ENCODE data around the gene PRR13.
A peak's percentile ranks its signal among the peaks of the same experiment; 100 is the strongest.

Gene PRR13

GRCh38 chr12:53451661-53452158 lies 10.2 kb downstream of the PRR13 start, which contains the start of gene PCBP2:
TSS of gene PCBP2 (plus strand) at chr12:53452102. CDS start at chr12:53454801, 2,699 bp downstream.
- DNase-seq (ENCODE audit: low read depth in 1 of 2, low spot score in 1 of 2), result peak; percentile 93 to 100
- no peak for TF ChIP-seq JUND (IDR thresholded peaks at IDR 0.05; ENCODE audit: low read depth)
- in situ Hi-C loops (cut with HindIII; ENCODE audit: low pct_unique_long_range_greater_than_20kb, low sequenced_read_pairs), result no loop called here

DNA sequence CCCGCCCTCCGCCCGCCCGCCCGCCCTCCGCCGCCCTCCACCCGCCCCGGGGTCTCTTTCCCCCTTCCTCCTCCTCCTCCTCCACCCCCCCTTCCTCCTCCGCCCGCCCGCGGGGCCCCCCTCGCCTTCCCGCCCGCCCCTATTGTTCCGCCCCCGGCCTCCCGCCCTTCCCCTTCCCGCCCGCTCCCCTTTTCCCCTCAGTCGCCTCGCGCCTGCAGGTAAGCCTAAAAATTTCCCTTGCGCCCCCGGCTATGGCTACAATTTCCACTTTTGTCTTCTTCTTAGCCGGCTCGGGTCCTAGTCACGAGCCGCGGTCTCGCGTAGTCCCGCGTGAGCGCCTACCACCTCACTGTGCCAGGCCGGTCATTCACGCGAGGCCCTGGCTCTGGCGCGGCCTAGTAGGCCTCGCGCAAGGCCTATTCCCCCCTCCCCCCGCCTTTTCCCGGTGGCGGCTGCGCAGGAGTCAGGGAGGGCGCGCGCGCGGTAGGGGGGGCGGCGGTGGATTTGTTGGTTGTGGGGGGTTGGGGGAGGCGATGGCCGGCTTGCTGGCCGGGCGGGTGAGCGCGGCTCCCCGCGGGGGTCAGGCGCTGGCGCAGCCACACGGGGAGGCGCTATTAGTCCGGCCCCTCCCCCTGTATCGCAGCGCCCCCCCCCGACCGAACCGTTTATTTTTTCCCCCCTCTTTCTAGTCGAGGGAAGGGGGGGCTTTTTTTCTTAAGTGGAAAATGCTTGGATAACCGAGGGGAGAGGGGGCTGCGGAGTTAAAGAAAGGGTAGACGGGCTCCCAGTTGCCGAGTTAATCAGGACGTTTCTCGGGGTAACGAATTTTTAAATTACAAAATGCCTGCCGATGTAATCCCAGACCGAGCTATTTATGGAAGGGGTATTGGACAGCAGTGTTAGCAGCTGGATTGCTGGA lies 10.9 kb downstream of the PRR13 start:
- no peak; the same call in 1 of the 2 replicates for TF ChIP-seq JUND (IDR thresholded peaks at IDR 0.05; ENCODE audit: low read depth)
- DNase-seq (ENCODE audit: low read depth in 1 of 2, low spot score in 1 of 2), result peak; percentile 71 to 95
- in situ Hi-C loops (cut with HindIII; ENCODE audit: low pct_unique_long_range_greater_than_20kb, low sequenced_read_pairs), result no loop called here

GRCh38 chr12:53453953-53454640 lies 12.6 kb downstream of the PRR13 start:
- DNase-seq (ENCODE audit: low read depth in 1 of 2, low spot score in 1 of 2), result no peak
- in situ Hi-C loops (cut with HindIII; ENCODE audit: low pct_unique_long_range_greater_than_20kb, low sequenced_read_pairs), result no loop called here
- TF ChIP-seq JUND (IDR thresholded peaks at IDR 0.05; ENCODE audit: low read depth), result no peak

- no peak for DNase-seq (ENCODE audit: low read depth in 1 of 2, low spot score in 1 of 2)
- in situ Hi-C loops (cut with HindIII; ENCODE audit: low pct_unique_long_range_greater_than_20kb, low sequenced_read_pairs), result no loop called here
Measured at GRCh38 chr12:53454707-53455106, 13.2 kb downstream of the PRR13 start.

GRCh38 chr12:53456654-53457366 lies 15.3 kb downstream of the PRR13 start:
- no peak for DNase-seq (ENCODE audit: low read depth in 1 of 2, low spot score in 1 of 2)

More at GRCh38 chr12:53454707-53455106, 13.2 kb downstream of the PRR13 start:
- TF ChIP-seq JUND (IDR thresholded peaks at IDR 0.05; ENCODE audit: low read depth), result no peak

GRCh38 chr12:53459097-53459496 lies 17.6 kb downstream of the PRR13 start:
- TF ChIP-seq JUND (IDR thresholded peaks at IDR 0.05; ENCODE audit: low read depth), result no peak
- DNase-seq (ENCODE audit: low read depth in 1 of 2, low spot score in 1 of 2), result no peak
- in situ Hi-C loops (cut with HindIII; ENCODE audit: low pct_unique_long_range_greater_than_20kb, low sequenced_read_pairs), result no loop called here

More at GRCh38 chr12:53456654-53457366, 15.3 kb downstream of the PRR13 start:
- in situ Hi-C loops (cut with HindIII; ENCODE audit: low pct_unique_long_range_greater_than_20kb, low sequenced_read_pairs), result no loop called here
- no peak for TF ChIP-seq JUND (IDR thresholded peaks at IDR 0.05; ENCODE audit: low read depth)

DNA sequence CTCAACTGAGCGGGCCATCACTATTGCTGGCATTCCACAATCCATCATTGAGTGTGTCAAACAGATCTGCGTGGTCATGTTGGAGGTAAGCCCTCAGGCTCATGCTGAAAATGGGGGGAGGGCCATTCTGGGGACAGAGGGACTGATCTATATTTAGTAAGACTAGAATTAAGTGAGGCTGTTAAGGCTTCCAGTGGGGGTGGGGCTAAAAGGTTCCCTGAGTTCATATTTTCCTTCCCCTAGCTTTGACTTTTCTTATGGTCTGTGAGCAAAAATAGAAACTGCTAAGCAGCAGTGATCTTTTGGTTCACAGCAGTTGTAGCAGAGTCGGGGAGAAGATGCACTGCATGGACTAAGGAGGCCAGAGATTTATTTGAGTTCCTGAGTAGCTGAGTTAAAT lies 19.5 kb downstream of the PRR13 start:
- TF ChIP-seq JUND (IDR thresholded peaks at IDR 0.05; ENCODE audit: low read depth), result no peak
- no peak for DNase-seq (ENCODE audit: low read depth in 1 of 2, low spot score in 1 of 2)
- in situ Hi-C loops (cut with HindIII; ENCODE audit: low pct_unique_long_range_greater_than_20kb, low sequenced_read_pairs), result no loop called here

GRCh38 chr12:53461591-53461990 lies 20.1 kb downstream of the PRR13 start:
- in situ Hi-C loops (cut with HindIII; ENCODE audit: low pct_unique_long_range_greater_than_20kb, low sequenced_read_pairs), result no loop called here
- no peak for TF ChIP-seq JUND (IDR thresholded peaks at IDR 0.05; ENCODE audit: low read depth)
- no peak for DNase-seq (ENCODE audit: low read depth in 1 of 2, low spot score in 1 of 2)

DNA sequence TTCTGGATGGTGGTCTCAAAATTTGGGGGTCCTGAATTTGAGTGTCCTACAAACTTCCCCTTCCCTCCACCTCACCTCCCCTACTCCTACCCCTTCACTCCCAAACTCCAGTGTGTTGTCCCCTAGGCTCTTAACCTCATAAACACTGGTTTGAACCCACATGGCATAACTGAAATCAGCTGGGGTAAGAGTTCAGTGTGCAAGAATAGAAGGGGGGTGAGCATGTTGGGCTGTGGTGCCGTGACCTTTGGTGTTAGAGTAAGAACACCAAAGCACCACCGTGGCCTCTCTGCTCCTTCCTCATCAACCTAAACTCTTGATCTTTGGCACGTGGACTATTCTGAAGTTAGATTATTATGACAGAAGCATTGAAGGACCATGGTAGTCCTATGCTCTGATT lies 21.4 kb downstream of the PRR13 start:
- in situ Hi-C loops (cut with HindIII; ENCODE audit: low pct_unique_long_range_greater_than_20kb, low sequenced_read_pairs), result no loop called here
- no peak for TF ChIP-seq JUND (IDR thresholded peaks at IDR 0.05; ENCODE audit: low read depth)
- no peak for DNase-seq (ENCODE audit: low read depth in 1 of 2, low spot score in 1 of 2)

DNA sequence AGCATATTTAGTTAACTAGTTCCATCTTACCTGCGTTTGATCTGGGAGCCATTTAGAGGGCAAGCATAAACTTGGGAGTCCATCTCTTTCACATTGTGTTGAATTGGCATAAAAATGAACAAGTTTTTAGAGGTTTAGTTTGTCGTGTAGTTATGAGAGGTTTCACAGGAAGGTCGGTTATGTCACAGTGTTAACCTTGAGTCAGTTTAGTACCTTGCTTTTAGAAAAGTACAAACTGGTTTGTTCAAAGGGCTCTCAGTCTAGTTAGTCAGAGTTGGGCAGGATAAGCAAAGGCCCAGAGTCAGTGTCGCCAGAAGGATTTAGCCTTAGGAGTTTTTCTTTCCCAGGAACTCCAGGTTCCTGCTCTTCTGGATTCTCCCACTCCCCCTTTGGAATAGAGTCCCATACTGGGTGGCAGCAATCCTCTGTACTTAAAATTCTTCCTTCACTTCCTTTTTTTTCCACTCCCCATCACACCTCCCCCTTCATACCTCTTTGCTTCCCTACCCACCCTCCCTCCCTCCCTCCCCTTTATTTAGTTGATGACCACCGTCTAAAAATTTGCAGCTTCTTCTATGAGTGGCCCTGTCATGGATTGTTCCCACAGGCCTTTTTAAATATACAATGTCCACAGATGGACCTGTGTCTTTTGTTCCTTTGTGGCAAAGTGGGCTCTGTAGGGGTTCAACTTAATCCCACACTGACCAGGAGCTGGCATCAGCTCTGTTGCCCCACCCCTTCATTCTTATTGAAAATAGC lies 22.4 kb downstream of the PRR13 start:
- no peak for TF ChIP-seq JUND (IDR thresholded peaks at IDR 0.05; ENCODE audit: low read depth)
- in situ Hi-C loops (cut with HindIII; ENCODE audit: low pct_unique_long_range_greater_than_20kb, low sequenced_read_pairs), result no loop called here
- DNase-seq (ENCODE audit: low read depth in 1 of 2, low spot score in 1 of 2), result no peak

DNA sequence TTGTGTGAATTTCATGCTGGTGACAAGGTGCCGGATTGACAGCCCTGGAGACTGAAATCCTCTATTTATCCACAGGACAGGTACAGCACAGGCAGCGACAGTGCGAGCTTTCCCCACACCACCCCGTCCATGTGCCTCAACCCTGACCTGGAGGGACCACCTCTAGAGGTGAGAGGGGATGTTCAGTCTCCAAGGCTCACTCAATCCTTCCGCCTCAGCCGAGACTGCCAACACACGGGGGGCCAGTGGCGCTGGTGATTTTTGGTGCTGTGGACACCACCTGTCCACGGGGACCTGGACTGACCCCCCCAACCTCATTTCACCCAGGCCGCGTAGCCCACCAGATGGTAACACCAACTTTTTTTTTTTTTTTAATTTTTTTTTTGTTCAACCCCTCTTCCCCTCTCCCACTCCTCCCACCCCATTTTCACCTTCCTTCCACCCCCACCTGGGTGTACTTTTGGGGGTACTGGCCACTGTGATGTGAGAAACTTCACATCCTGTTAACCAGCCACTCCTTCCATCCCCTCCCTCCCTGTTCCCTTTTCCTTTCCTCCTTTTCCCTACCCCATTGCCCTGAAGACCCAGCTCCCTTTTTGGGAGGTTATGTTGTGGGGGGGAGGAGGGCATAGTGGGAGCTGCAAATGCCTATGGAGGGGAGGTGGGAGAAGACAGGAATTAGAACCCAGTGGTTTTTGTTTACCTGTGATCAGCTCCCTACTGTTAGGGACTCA lies 23.3 kb downstream of the PRR13 start:
- in situ Hi-C loops (cut with HindIII; ENCODE audit: low pct_unique_long_range_greater_than_20kb, low sequenced_read_pairs), result no loop called here
- no peak for TF ChIP-seq JUND (IDR thresholded peaks at IDR 0.05; ENCODE audit: low read depth)
- DNase-seq (ENCODE audit: low read depth in 1 of 2, low spot score in 1 of 2), result no peak

Data from T47D (cell line).